ENCODE results near the gene FXYD3.

DNA sequence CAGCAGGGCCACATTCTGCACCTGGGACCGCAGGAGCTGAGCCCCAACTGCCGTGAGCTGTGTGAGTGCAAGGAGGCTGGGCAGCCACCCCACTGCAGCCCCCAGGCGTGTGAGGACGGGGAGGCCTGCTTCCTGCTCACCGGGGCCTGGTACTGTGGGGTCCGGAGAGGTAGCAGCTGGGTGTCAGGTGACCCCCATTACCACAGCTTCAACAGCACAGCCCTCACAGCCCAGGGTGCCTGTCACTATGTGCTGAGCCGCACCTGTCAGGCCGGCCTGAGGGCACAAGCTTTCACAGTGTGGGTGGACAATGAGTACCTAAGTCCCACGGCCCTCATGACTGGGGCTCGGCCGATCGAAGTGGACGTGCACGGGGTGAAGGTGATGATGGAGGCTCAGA is 35.8 kb upstream of the FXYD3 start:
- no peak for TF ChIP-seq EZH2phosphoT487 (IDR thresholded peaks at IDR 0.05; ENCODE audit: low read depth)
- TF ChIP-seq, protein P1, sequence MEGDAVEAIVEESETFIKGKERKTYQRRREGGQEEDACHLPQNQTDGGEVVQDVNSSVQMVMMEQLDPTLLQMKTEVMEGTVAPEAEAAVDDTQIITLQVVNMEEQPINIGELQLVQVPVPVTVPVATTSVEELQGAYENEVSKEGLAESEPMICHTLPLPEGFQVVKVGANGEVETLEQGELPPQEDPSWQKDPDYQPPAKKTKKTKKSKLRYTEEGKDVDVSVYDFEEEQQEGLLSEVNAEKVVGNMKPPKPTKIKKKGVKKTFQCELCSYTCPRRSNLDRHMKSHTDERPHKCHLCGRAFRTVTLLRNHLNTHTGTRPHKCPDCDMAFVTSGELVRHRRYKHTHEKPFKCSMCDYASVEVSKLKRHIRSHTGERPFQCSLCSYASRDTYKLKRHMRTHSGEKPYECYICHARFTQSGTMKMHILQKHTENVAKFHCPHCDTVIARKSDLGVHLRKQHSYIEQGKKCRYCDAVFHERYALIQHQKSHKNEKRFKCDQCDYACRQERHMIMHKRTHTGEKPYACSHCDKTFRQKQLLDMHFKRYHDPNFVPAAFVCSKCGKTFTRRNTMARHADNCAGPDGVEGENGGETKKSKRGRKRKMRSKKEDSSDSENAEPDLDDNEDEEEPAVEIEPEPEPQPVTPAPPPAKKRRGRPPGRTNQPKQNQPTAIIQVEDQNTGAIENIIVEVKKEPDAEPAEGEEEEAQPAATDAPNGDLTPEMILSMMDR (IDR thresholded peaks at IDR 0.05; ENCODE audit: low read depth, low read length) = no peak

Measured in OCI-LY3 (cell line).